Esophagus squamous epithelium (tissue), 5 donors: ENCODE results near the gene MEI1. TPM values are rescaled to one million over a fixed set of nuclear protein-coding genes. Genes with fewer than 3 reads are reported as not detected.
A peak's percentile ranks its signal among the peaks of the same experiment; 100 is the strongest.

ENCODE experiments used
- DNase-seq: peaks from one replicate; lab custom pipeline; 2025; lab: John Stamatoyannopoulos, UW
- H3K27ac ChIP-seq, 4 donors: fragments of 200-600 bp; sonication (generic); one replicate each; pipeline ENCODE4 v1.5.1; 2016 to 2019; ENCODE audit warnings: mild to moderate bottlenecking in 1 of 4
- H3K27me3 ChIP-seq, 4 donors: fragments of 200-600 bp; sonication (generic); 1 replicate in 3 of 4; 2 replicates in 1 of 4; pipeline versions ENCODE4 v1.5.1 to v1.6.0; 2017 to 2021; ENCODE audit warnings: antibody characterized with exemption in 1 of 4
- H3K36me3 ChIP-seq, 3 donors: fragments of 200-600 bp; sonication (generic); one replicate each; pipeline ENCODE4 v1.5.1; 2016 to 2019
- H3K4me1 ChIP-seq, 3 donors: fragments of 200-600 bp; sonication (generic); one replicate each; pipeline ENCODE4 v1.5.1; 2017 to 2019
- H3K4me3 ChIP-seq, 4 donors: fragments of 200-600 bp; sonication (generic); 1 replicate in 3 of 4; 2 replicates in 1 of 4; pipeline ENCODE4 v1.5.1; 2016 to 2019; ENCODE audit warnings: mild to moderate bottlenecking in 2 of 4, moderate library complexity in 1 of 4
- H3K9me3 ChIP-seq, 3 donors: fragments of 200-600 bp; sonication (generic); one replicate each; pipeline ENCODE4 v1.5.1; 2016 to 2019
- CTCF ChIP-seq, 6 experiments: fragments of 450-650 bp in 4 of 6; fragments of 200-600 bp in 2 of 6; sonication (generic) in 2 of 6; IDR thresholded peaks; one replicate each; pipeline ENCODE4 v1.5.1; 2016 to 2019; ENCODE audit warnings: antibody characterized with exemption in 6 of 6, mild to moderate bottlenecking in 4 of 6, moderate library complexity in 4 of 6
- POLR2A ChIP-seq, 4 donors: fragments of 450-650 bp; IDR thresholded peaks; one replicate each; pipeline ENCODE4 v1.6.1; 2017; ENCODE audit warnings: antibody characterized with exemption in 4 of 4, mild to moderate bottlenecking in 4 of 4, moderate library complexity in 3 of 4
- WGBS, 2 donors: methylation state at CpG; one replicate each; pipeline ENCODE4 v1.1.5; 2018; 5-methylcytosine and 5-hydroxymethylcytosine counted together
- intact Hi-C: fragments of 100-400 bp; cut with DNase I; formaldehyde crosslinking; loops from one replicate; pipeline ENCODE4 v1.15.0; 2022
- total RNA-seq, 4 donors: library from RNA; depleted of rRNA; stranded (reverse); fragments of >200 nt; gene quantifications; one replicate each; pipeline ENCODE4 v1.1.0, GENCODE V29; 2016
- donor health status: DM: yes; HTN: yes; CAD: no.

The MEI1 gene
- total RNA-seq, 4 donors from 2014 or later: 0.09 to 1.3 (median 0.52) TPM

DNA sequence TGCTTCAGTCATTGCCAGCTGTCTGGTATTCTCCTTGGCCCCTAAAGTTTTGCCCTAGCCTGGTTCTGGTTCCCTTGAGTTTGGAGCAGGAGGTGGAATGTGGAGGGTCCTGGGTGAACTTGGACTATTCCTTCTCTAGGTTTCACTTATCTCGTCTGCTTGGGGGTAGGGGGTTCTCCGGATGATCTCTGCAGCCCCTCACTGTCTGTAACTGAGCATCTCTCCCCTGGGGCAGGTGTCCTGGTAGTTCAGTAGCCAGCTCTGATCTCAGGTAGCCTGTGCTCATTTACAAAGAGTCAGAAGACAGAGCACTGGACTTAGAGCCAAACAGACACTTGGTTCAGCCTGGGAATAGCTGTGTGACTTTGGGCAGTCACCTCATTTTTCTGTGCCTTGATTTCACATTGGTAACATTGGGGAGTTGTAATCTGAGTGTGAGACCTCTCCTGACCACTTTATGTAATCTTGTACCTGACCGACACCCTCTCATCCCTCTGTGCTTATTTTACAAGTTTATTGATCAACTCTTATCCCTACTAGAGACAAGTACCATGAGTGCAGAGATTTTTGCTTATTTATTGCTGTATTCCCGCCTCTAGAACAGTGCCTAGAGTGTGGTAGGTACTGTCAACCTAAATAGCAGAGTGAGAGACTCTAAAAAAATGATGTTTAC lies 102.0 kb downstream of the MEI1 start:
- peaks cover 13 to 33% (median 18%) of the 10 kb centered on the region in 3 donors for H3K4me1 ChIP-seq
- H3K27ac ChIP-seq: peak overlapping the region; percentile 83 to 90 (median 88)
- no peaks in the 10 kb centered on the region for H3K27me3 ChIP-seq
- H3K36me3 ChIP-seq: no peaks in the 10 kb centered on the region
- DNase-seq: no peak
- peak overlapping the region; percentile 78 to 89 (median 82) for H3K4me3 ChIP-seq
- TF ChIP-seq CTCF (IDR thresholded peaks at IDR 0.05) (no peak), POLR2A (IDR thresholded peaks at IDR 0.05) (no peak)
- WGBS, 2 donors: 18 to 27% methylated on average over 2 to 4 of the region's 4 CpGs
- intact Hi-C loops: no loop called here
- no peaks in the 10 kb centered on the region for H3K9me3 ChIP-seq

DNA sequence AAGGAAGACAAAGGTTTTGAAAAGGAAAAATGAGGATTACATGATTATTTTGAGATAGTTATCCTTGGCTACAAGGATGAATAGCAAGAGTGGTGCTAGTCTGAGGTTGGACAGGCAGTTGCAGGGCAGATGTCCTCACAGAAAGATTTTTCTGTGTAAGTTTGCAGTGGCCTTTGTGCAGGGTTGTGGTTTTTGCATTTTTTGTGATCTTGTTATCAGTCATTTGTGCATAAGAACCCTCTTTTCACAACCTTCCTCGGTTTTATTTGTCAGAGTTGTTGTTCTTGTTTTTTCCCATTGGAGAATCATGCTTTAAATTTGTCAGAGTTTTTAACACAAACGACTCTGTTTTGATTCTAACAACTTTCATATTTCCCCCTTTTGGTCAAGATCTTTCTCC lies 102.6 kb downstream of the MEI1 start:
- WGBS, 2 donors: 32 to 40% methylated on average over 2 of the region's 2 CpGs
- no peaks in the 10 kb centered on the region for H3K9me3 ChIP-seq
- peaks cover 13 to 33% (median 18%) of the 10 kb centered on the region in 3 donors for H3K4me1 ChIP-seq
- peak overlapping the region in 2 of 4 donors; percentile 79 to 89 for H3K4me3 ChIP-seq
- H3K27me3 ChIP-seq: no peaks in the 10 kb centered on the region
- no peaks in the 10 kb centered on the region for H3K36me3 ChIP-seq
- intact Hi-C loops: no loop called here
- no peak for TF ChIP-seq POLR2A (IDR thresholded peaks at IDR 0.05)
- no peak for DNase-seq
- H3K27ac ChIP-seq: peak overlapping the region in 1 of 4 donors; percentile 89

- Histone ChIP-seq H3K27me3 (no peaks in the 10 kb centered on the region), H3K4me1 (peaks cover 4 to 17% (median 8%) of the 10 kb centered on the region in 3 donors), H3K4me3 (no peak overlapping the region), H3K9me3 (no peaks in the 10 kb centered on the region), H3K27ac (no peak overlapping the region), H3K36me3 (peaks cover 0 to 26% (median 0%) of the 10 kb centered on the region in 3 donors)
- no peak for DNase-seq
- TF ChIP-seq POLR2A (IDR thresholded peaks at IDR 0.05) (no peak), CTCF (IDR thresholded peaks at IDR 0.05) (no peak)
- intact Hi-C loops: no loop called here
These were observed 106.3 kb downstream of the MEI1 start for GRCh38 chr22:41805639-41806038.

DNA sequence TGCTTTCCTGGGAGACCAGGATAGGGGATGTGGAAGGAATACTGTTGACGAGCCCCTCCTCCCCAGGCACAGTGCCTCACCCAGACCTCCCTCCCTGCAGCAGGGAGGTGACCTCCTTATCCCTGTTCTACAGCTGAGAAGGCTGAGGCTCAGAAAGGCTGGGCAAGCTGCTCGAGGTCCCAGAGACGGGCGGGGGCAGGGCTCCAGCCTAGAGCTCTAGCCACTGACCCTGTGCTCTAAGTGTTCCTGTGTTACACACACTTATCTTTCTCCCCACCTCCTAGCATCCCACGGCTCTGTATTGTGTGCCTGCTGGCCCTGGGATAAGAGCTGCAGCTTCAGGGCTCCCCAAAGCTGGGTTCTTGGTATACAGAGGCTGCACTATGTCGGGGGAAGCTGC lies 109.1 kb downstream of the MEI1 start:
- H3K4me3 ChIP-seq: no peak overlapping the region
- H3K9me3 ChIP-seq: no peaks in the 10 kb centered on the region
- no peaks in the 10 kb centered on the region for H3K27me3 ChIP-seq
- DNase-seq: no peak
- TF ChIP-seq CTCF (IDR thresholded peaks at IDR 0.05) (no peak), POLR2A (IDR thresholded peaks at IDR 0.05) (no peak)
- no peaks in the 10 kb centered on the region for H3K4me1 ChIP-seq
- 75 to 79% methylated on average over 2 to 6 of the region's 6 CpGs for WGBS, 2 donors
- H3K36me3 ChIP-seq: peaks cover 0 to 54% (median 2%) of the 10 kb centered on the region in 3 donors
- no peak overlapping the region for H3K27ac ChIP-seq
- intact Hi-C loops: no loop called here

- TF ChIP-seq CTCF (IDR thresholded peaks at IDR 0.05) (no peak), POLR2A (IDR thresholded peaks at IDR 0.05) (no peak)
- Histone ChIP-seq H3K36me3 (peaks cover 0 to 68% (median 5%) of the 10 kb centered on the region in 3 donors), H3K4me3 (no peak overlapping the region), H3K9me3 (no peaks in the 10 kb centered on the region), H3K27me3 (no peaks in the 10 kb centered on the region), H3K4me1 (no peaks in the 10 kb centered on the region), H3K27ac (no peak overlapping the region)
- no peak for DNase-seq
- intact Hi-C loops: no loop called here
- WGBS, 2 donors: 89 to 91% methylated on average over 11 to 12 of the region's 12 CpGs
These were observed 110.7 kb downstream of the MEI1 start for GRCh38 chr22:41810022-41810421.
